ENCODE measurements around the gene SH3RF3. TPM values are rescaled to one million over a fixed set of nuclear protein-coding genes. Genes with fewer than 3 reads are reported as not detected.

SH3RF3 gene
- total and polyA plus RNA-seq, 2 of the 13 experiments (the other 11 are each of a cell fraction or from before 2014, with no cell fraction given): 0.04 TPM; not detected in 1

DNA sequence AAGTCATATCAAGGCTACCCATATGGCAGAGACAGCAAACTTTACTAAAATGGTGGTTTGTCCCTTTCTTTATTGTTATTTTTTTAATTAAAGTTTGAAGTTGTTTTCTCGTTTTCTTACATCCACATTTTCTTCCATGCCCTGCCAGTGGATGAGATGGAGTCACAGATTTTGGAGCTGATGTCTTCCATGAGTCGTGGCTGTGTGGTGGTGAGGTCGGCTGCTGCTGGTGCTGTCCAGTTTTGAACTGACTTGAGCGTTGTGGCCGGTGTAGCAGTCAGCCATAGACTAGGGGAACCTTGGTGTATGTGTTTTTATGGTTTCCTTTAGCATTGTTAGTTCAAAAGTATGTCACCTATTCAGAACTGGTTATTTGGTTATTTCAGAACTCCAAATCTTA lies 182.8 kb downstream of the SH3RF3 start:
- Histone ChIP-seq H4K20me1 (ENCODE audit: insufficient read depth, low read length) (no peaks in the 10 kb centered on the region), H3K36me3 (replicated peaks in 1 of 2; ENCODE audit: control insufficient read depth in 1 of 2, insufficient read depth in 2 of 2, low read length in 2 of 2) (no peaks in the 10 kb centered on the region), H3K4me2 (ENCODE audit: low read depth, low read length) (no peak overlapping the region), H3K9me3 (ENCODE audit: low read length) (no peaks in the 10 kb centered on the region), H3K4me3 (replicated peaks in 1 of 3; ENCODE audit: insufficient read depth in 1 of 3, low read depth in 2 of 3, low read length in 3 of 3) (no peak overlapping the region), H3K9ac (ENCODE audit: insufficient read depth, low read depth, low read length) (no peak overlapping the region), H3K27me3 (ENCODE audit: control insufficient read depth in 1 of 2, insufficient read depth in 2 of 2, low read length in 2 of 2) (peaks cover 1 to 8% of the 10 kb centered on the region in 2 experiments; a peak in 2 of 5 replicates), H3K4me1 (ENCODE audit: insufficient read depth, low read length) (no peaks in the 10 kb centered on the region), H3K27ac (ENCODE audit: extremely low read length, insufficient read depth, low read length) (no peak overlapping the region), H3K79me2 (ENCODE audit: insufficient read depth, low read length) (no peaks in the 10 kb centered on the region), H2AFZ (ENCODE audit: low read length) (no peak overlapping the region)
- POLR2A ChIA-PET: no interaction called here
- intact Hi-C loops (cut with micrococcal nuclease; ENCODE audit: unreplicated experiment): no loop called here
- TF ChIP-seq HIC2 (CRISPR knock-in tag; IDR thresholded peaks at IDR 0.05; ENCODE audit: low read depth) (no peak), ZNF564 (CRISPR knock-in tag; IDR thresholded peaks at IDR 0.05) (no peak), ZSCAN22 (CRISPR knock-in tag; IDR thresholded peaks at IDR 0.05) (no peak), SALL1 (CRISPR knock-in tag; IDR thresholded peaks at IDR 0.05) (no peak)
- TF ChIP-seq, protein P1, sequence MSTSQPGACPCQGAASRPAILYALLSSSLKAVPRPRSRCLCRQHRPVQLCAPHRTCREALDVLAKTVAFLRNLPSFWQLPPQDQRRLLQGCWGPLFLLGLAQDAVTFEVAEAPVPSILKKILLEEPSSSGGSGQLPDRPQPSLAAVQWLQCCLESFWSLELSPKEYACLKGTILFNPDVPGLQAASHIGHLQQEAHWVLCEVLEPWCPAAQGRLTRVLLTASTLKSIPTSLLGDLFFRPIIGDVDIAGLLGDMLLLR (CRISPR knock-in tag; IDR thresholded peaks at IDR 0.05): no peak
- TF ChIP-seq, protein P2, sequence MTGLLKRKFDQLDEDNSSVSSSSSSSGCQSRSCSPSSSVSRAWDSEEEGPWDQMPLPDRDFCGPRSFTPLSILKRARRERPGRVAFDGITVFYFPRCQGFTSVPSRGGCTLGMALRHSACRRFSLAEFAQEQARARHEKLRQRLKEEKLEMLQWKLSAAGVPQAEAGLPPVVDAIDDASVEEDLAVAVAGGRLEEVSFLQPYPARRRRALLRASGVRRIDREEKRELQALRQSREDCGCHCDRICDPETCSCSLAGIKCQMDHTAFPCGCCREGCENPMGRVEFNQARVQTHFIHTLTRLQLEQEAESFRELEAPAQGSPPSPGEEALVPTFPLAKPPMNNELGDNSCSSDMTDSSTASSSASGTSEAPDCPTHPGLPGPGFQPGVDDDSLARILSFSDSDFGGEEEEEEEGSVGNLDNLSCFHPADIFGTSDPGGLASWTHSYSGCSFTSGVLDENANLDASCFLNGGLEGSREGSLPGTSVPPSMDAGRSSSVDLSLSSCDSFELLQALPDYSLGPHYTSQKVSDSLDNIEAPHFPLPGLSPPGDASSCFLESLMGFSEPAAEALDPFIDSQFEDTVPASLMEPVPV (CRISPR knock-in tag; IDR thresholded peaks at IDR 0.05): no peak
- TF ChIP-seq, protein P3, sequence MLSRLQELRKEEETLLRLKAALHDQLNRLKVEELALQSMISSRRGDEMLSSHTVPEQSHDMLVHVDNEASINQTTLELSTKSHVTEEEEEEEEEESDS (CRISPR knock-in tag; IDR thresholded peaks at IDR 0.05; ENCODE audit: borderline replicate concordance): no peak
- ATAC-seq: no peak
- no peak for FAIRE-seq
- in situ Hi-C loops (cut with HindIII; ENCODE audit: extremely low pct_ligation_motif_present, low pct_unique_long_range_greater_than_20kb): no loop called here
- CTCF ChIA-PET (ENCODE audit: low intra/inter-chr PET ratio, low total read pairs): no interaction called here
- 26% methylated on average over 5 of the region's 5 CpGs for WGBS (ENCODE audit: low lambda C conversion rate)
- DNase-seq (ENCODE audit: low spot score): no peak
- BruUV-seq (replicated peaks): no TSS peak
